22Rv1 (cell line): ENCODE results near the gene GLI2.

Experiments used
- ZFX ChIP-seq: fragments of 450-650 bp; IDR thresholded peaks from 2 replicates; pipeline ENCODE4 v1.6.1; 2017; ENCODE audit warnings: antibody characterized with exemption, borderline replicate concordance
- TF ChIP-seq, protein P1 (sequence below): fragments of 450-650 bp; IDR thresholded peaks from 2 replicates; pipeline ENCODE4 v1.5.1; 2017; ENCODE audit warnings: mild to moderate bottlenecking

DNA sequence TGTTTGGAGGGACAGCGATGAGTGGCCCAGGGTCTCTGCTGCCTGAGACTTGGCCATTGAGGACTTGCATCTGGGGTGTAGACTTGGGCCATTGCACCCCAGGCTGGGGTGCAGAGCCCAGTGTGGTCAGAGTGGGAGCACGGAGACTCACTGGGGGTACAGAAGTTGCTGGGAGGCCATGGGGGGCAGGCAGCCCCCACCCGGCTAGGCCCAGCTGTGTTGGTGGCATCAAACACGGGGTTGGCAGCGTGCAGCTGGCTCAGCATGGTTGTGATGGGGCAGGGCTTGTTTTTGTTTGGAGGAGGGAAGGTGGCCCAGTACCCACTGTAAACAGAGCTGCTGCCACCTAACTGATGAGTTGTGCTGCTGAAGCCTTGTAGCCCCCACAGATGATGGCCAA lies 42.1 kb downstream of the GLI2 start:
- TF ChIP-seq, protein P1, sequence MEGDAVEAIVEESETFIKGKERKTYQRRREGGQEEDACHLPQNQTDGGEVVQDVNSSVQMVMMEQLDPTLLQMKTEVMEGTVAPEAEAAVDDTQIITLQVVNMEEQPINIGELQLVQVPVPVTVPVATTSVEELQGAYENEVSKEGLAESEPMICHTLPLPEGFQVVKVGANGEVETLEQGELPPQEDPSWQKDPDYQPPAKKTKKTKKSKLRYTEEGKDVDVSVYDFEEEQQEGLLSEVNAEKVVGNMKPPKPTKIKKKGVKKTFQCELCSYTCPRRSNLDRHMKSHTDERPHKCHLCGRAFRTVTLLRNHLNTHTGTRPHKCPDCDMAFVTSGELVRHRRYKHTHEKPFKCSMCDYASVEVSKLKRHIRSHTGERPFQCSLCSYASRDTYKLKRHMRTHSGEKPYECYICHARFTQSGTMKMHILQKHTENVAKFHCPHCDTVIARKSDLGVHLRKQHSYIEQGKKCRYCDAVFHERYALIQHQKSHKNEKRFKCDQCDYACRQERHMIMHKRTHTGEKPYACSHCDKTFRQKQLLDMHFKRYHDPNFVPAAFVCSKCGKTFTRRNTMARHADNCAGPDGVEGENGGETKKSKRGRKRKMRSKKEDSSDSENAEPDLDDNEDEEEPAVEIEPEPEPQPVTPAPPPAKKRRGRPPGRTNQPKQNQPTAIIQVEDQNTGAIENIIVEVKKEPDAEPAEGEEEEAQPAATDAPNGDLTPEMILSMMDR = no peak
- TF ChIP-seq ZFX = no peak
